Dermis microvascular lymphatic vessel endothelial cell (primary cell): Measurements from ENCODE around the gene TAC4. TPM values are rescaled to one million over a fixed set of nuclear protein-coding genes. Genes with fewer than 3 reads are reported as not detected.

Experiments
- DNase-seq, 2 donors: peaks; one replicate each; pipeline versions ENCODE4 v3.0.0 to v3.0.0-alpha.2; 2010; ENCODE audit warnings: low read depth in 2 of 2
- total RNA-seq: library from RNA; depleted of rRNA; stranded (reverse); fragments of >200 nt; gene quantifications from 2 replicates; pipeline ENCODE4 v1.2.1, GENCODE V29; 2014

Gene TAC4
- total RNA-seq, 1 donor from 2014 or later = not detected

DNA sequence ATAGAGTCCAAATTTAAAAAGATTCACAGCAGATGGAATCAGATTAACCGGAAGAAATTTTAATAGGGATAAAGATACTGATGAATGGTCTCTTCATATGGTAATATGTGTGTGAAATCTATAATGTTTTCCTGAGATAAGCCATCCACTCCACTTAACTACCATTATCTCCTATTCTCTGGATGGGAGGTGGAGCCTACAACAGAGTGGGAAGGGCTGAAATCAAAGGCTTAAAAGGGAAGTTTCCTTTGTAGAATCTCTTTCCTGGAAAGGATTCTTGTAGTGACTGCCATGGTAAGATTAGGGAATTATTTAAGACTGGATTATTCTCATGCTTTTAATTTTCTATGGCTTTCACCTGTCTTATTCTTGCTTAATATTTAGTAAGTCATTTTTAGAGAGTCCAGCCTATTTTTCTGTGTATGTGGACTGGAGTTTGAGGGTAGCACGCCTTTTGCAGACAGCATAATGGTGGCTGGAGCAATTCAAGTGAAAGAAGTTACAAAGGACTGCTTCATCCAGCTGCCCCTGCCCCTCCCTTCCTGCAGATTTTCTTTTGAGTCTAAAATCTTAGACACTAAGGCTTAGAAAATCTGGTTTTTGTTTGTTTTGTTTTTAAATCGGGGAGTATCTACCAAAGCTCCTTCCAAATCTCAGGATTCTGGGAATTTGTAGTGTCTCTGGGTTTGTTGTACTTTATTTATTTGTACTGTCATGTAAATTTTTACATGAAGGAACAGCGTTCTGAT lies 32.9 kb downstream of the TAC4 start:
- no peak for DNase-seq

- DNase-seq = no peak
Observed at GRCh38 chr17:49809056-49809455, 38.8 kb downstream of the TAC4 start.

- DNase-seq = no peak
Observed at GRCh38 chr17:49798738-49799137, 49.1 kb downstream of the TAC4 start.

DNA sequence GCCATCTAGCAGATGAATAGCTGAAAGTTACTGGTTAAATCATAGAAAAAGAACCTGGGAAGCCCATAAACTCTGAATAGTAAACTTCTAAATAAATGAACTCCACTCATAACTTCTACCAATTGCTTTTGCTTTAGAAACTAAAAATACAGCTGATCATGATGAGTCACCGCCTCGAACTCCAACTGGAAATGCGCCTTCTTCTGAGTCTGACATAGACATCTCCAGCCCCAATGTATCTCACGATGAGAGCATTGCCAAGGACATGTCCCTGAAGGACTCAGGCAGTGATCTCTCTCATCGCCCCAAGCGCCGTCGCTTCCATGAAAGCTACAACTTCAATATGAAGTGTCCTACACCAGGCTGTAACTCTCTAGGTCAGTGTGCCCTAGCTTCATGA lies 49.7 kb downstream of the TAC4 start:
- no peak for DNase-seq

GRCh38 chr17:49795372-49795771 lies 52.5 kb downstream of the TAC4 start:
- no peak for DNase-seq

DNA sequence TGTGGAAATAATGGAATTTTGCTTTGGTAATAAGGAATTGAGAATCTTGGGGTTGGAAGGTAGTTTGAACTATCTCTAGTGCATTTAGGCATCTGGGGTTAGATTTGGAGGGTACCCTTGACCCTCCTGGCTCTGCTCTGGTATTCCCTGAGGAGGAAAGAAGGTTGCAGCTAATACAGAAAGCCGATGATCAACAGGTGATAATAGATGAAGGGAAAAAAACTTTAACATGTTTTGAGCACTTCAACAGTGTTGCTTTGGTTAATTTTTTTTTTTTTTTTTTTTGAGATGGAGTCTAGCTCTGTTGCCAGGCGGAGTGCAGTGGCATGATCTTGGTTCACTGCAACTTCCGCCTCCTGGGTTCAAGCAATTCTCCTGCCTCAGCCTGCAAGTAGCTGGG lies 54.6 kb downstream of the TAC4 start:
- no peak for DNase-seq

DNA sequence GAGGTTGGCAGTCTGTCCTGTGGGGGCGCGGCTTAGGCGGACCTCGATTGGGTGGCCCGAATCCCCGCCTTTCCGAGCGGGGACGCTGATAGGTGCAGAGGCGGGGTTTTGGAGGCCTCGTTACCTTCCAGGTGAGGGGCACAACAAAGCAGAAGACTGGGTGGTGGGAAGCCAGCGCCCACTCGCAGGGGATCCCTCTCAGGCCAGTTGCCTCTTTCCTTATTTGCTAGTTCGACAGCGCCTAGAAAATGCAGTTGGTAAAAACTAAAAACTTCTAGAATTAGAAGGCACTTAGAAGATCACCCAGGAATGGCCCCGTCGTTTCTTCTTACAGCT lies 58.7 kb downstream of the TAC4 start:
- DNase-seq = no peak

- DNase-seq = peak; percentile 99 to 100
Observed at GRCh38 chr17:49788478-49789242, 59.2 kb downstream of the TAC4 start, which contains the start of gene KAT7. Gene KAT7 (plus strand): TSS chr17:49788681. CDS start chr17:49788835, 154 bp downstream.

Other genes starting within 250 kb of the TAC4 start
- gene SPOP, start 170.0 kb downstream of the TAC4 start, total RNA-seq = 106 and 121 TPM in 2 replicates
- gene SLC35B1, start 140.1 kb downstream of the TAC4 start, total RNA-seq = 50.1 and 56.0 TPM in 2 replicates
- gene FAM117A, start 83.9 kb downstream of the TAC4 start, total RNA-seq = 3.6 and 8.2 TPM in 2 replicates
- 27.1 and 32.6 TPM in 2 replicates for gene KAT7, start 59.4 kb downstream of the TAC4 start, total RNA-seq
- gene DLX4, start 121.1 kb upstream of the TAC4 start, total RNA-seq = not detected in 2 replicates
- not detected in 2 replicates for gene DLX3, start 147.2 kb upstream of the TAC4 start, total RNA-seq
- 104 and 118 TPM in 2 replicates for gene ITGA3, start 208.0 kb upstream of the TAC4 start, total RNA-seq
- gene PDK2, start 247.3 kb upstream of the TAC4 start, total RNA-seq = 8.0 and 20.5 TPM in 2 replicates